GM23338 (cell line): ENCODE results near the gene METTL26.

Experiments used
- CTCF ChIP-seq, 2 experiments: fragments of 200-600 bp in 1 of 2; sonication (generic) in 1 of 2; conservative IDR thresholded peaks; 2 replicates each; pipeline versions ENCODE4 v1.5.1 to v1.6.1; 2016 to 2017; ENCODE audit warnings: antibody characterized with exemption in 2 of 2, low read depth in 2 of 2, mild to moderate bottlenecking in 2 of 2, moderate library complexity in 1 of 2
- EZH2 ChIP-seq: fragments of 200-600 bp; sonication (generic); IDR thresholded peaks from one replicate; pipeline ENCODE4 v1.8.0; 2017; ENCODE audit warnings: antibody characterized with exemption, mild to moderate bottlenecking, low read depth; ENCODE audit not compliant: unreplicated experiment
- POLR2AphosphoS5 ChIP-seq: IDR thresholded peaks from 2 replicates; pipeline ENCODE4 v1.6.1; 2016; ENCODE audit warnings: antibody characterized with exemption, low read depth

GRCh38 chr16:616733-617586 lies 19.1 kb downstream of the METTL26 start:
- TF ChIP-seq CTCF (conservative IDR thresholded peaks at IDR 0.05; ENCODE audit: low read depth in 2 of 2): no peak
- TF ChIP-seq POLR2AphosphoS5: no peak
- TF ChIP-seq EZH2: no peak
